HL-60 (cell line): ENCODE measurements around the gene PTPRC.

ENCODE experiments used
- DNase-seq, 2 experiments: peaks; one replicate each; pipeline ENCODE4 v3.0.0-alpha.2; 2010 to 2020; ENCODE audit warnings: low read depth in 1 of 2, low spot score in 1 of 2
- H3K27ac ChIP-seq: fragments of 250-450 bp; sonication (Bioruptor Pico); replicated peaks from 2 replicates; pipeline ENCODE4 v1.5.1; 2020; ENCODE audit warnings: mild to moderate bottlenecking, moderate library complexity
- H3K27me3 ChIP-seq: fragments of 250-450 bp; sonication (Bioruptor Pico); 2 replicates; pipeline ENCODE4 v1.5.1; 2021; ENCODE audit warnings: mild to moderate bottlenecking, moderate library complexity; ENCODE audit not compliant: insufficient read depth, poor library complexity, severe bottlenecking
- H3K4me3 ChIP-seq: replicated peaks from 2 replicates; pipeline ENCODE4 v1.5.1; 2011; ENCODE audit warnings: mild to moderate bottlenecking, control low read depth, low read length; ENCODE audit not compliant: insufficient read depth
- CTCF ChIP-seq: IDR thresholded peaks from one replicate; pipeline ENCODE4 v1.5.1; 2011; ENCODE audit warnings: low read length, control low read depth, inconsistent platforms; ENCODE audit not compliant: insufficient read depth
- GABPA ChIP-seq: IDR thresholded peaks from 2 replicates; pipeline ENCODE4 v1.6.1; 2012; ENCODE audit warnings: low read depth
- POLR2AphosphoS5 ChIP-seq: IDR thresholded peaks from 2 replicates; pipeline ENCODE4 v1.6.1; 2012; ENCODE audit warnings: low read depth
- SPI1 ChIP-seq: IDR thresholded peaks from 2 replicates; pipeline ENCODE4 v1.6.1; 2012; ENCODE audit warnings: low read depth, mild to moderate bottlenecking, borderline replicate concordance
- TF ChIP-seq, protein P1 (sequence below): IDR thresholded peaks from 2 replicates; pipeline ENCODE4 v1.6.1; 2012; ENCODE audit warnings: low read depth; ENCODE audit not compliant: insufficient replicate concordance

The PTPRC gene

DNA sequence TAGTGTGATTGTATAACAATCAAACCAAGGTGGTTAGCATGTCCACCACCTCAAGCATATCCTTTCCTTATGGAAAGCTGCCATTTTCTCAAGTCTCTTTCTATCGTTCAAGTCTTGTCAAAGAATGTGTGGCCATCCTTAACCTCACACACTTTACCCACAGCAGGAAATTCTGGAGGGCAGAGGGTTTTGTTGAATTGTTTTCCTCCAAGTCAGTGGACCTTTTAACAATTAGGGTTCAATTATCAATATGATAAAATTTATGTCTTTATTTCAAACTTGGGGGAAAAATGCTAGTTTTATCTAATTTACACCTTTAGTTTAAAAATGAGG lies 14.2 kb upstream of the PTPRC start:
- no peak for DNase-seq
- Histone ChIP-seq H3K27me3 (no peaks in the 10 kb centered on the region), H3K4me3 (no peak overlapping the region), H3K27ac (no peak overlapping the region)
- TF ChIP-seq CTCF (no peak), POLR2AphosphoS5 (no peak)
- TF ChIP-seq, protein P1, sequence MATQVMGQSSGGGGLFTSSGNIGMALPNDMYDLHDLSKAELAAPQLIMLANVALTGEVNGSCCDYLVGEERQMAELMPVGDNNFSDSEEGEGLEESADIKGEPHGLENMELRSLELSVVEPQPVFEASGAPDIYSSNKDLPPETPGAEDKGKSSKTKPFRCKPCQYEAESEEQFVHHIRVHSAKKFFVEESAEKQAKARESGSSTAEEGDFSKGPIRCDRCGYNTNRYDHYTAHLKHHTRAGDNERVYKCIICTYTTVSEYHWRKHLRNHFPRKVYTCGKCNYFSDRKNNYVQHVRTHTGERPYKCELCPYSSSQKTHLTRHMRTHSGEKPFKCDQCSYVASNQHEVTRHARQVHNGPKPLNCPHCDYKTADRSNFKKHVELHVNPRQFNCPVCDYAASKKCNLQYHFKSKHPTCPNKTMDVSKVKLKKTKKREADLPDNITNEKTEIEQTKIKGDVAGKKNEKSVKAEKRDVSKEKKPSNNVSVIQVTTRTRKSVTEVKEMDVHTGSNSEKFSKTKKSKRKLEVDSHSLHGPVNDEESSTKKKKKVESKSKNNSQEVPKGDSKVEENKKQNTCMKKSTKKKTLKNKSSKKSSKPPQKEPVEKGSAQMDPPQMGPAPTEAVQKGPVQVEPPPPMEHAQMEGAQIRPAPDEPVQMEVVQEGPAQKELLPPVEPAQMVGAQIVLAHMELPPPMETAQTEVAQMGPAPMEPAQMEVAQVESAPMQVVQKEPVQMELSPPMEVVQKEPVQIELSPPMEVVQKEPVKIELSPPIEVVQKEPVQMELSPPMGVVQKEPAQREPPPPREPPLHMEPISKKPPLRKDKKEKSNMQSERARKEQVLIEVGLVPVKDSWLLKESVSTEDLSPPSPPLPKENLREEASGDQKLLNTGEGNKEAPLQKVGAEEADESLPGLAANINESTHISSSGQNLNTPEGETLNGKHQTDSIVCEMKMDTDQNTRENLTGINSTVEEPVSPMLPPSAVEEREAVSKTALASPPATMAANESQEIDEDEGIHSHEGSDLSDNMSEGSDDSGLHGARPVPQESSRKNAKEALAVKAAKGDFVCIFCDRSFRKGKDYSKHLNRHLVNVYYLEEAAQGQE, result no peak

DNA sequence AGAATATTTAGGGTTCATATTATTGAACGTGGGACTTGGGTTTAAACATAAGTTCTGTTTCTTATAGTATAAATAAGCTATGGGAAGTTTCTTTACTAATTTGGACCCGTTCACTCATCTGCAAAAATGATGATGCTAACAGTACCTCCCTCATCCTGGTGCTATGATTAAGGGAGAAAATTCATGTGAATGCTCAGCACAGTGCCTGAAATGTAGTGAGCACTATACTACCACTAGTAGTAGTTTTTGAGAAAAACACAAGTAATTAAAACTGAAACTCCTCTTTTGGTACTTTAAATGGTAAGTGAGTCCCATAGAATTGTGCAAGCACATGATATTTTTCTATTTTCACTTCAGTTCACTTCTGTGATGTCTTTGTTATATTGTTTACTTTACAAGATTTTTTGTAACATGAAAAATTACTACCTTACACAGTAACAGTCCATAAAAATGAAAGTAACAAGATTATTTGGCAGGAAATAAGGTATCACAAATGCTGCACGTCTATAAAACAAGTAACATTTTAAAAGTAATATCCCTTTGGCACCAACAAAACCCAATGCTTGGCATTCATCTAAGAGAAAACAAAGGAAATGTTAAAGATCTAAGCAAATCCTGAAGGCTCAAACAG lies 11.3 kb upstream of the PTPRC start:
- Histone ChIP-seq H3K27ac (no peak overlapping the region), H3K4me3 (no peak overlapping the region), H3K27me3 (no peaks in the 10 kb centered on the region)
- no peak for DNase-seq
- TF ChIP-seq CTCF (no peak), GABPA (no peak), SPI1 (no peak), POLR2AphosphoS5 (no peak)
- TF ChIP-seq, protein P1, result no peak

- TF ChIP-seq, protein P1, result no peak
- TF ChIP-seq CTCF, result no peak
- TF ChIP-seq POLR2AphosphoS5, result no peak
- no peak for TF ChIP-seq SPI1
- no peak for TF ChIP-seq GABPA
- no peak for DNase-seq
- Histone ChIP-seq H3K27me3 (no peaks in the 10 kb centered on the region), H3K4me3 (no peak overlapping the region), H3K27ac (no peak overlapping the region)
Measured at GRCh38 chr1:198628067-198628455, 10.8 kb upstream of the PTPRC start.
